IPS DF 6.9 (cell line): Measurements from ENCODE around the gene TAF3.
"Not testable (repeated sequence)": the region's sequence is repeated elsewhere in the genome, so short reads cannot be mapped to it uniquely, and the experiment has no call there.

Experiments used
- DNase-seq: peaks from one replicate; pipeline ENCODE4 v3.0.0-alpha.2; 2013; ENCODE audit warnings: low read depth, low spot score
- H3K27ac ChIP-seq: one replicate; pipeline ENCODE4 v1.5.1; 2013; ENCODE audit warnings: low read length, control low read depth
- H3K27me3 ChIP-seq: 2 replicates; pipeline ENCODE4 v1.6.1; 2013; ENCODE audit warnings: mild to moderate bottlenecking, low read length; ENCODE audit not compliant: control insufficient read depth, insufficient read depth
- H3K36me3 ChIP-seq: 2 replicates; pipeline ENCODE4 v1.6.1; 2013; ENCODE audit warnings: low read length; ENCODE audit not compliant: control insufficient read depth, insufficient read depth
- H3K4me1 ChIP-seq: 2 replicates; pipeline ENCODE4 v1.6.1; 2013; ENCODE audit warnings: low read length; ENCODE audit not compliant: control insufficient read depth, insufficient read depth
- H3K4me3 ChIP-seq: 2 replicates; pipeline ENCODE4 v1.5.1; 2013; ENCODE audit warnings: mild to moderate bottlenecking, low read length
- H3K9me3 ChIP-seq: 2 replicates; pipeline ENCODE4 v1.6.1; 2013; ENCODE audit warnings: low read length, inconsistent platforms; ENCODE audit not compliant: control insufficient read depth, insufficient read depth
- WGBS: extraction: QIAGEN DNeasy Blood & Tissue Kit; methylation state at CpG from one replicate; pipeline ENCODE4 v1.1.7; 2013; ENCODE audit warnings: mixed read lengths, missing lambda C conversion rate; ENCODE audit not compliant: insufficient read length, insufficient coverage; 5-methylcytosine and 5-hydroxymethylcytosine counted together

TAF3 gene

DNA sequence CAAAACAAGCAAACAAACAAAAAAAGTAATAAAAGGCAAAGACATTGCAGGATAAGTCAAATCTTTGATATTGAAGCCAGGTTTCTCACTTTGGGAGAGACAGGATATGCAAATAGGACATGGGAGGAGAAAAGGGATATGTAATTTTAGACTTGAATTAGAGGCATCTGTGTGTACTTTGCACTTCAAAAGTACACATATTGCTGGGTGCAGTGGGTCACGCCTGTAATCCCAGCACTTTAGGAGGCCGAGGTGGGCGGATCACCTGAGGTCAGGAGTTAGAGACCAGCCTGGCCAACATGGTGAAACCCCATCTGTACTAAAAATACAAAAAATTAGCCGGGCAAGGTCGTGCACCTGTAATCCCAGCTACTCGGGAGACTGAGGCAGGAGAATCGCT lies 6.6 kb upstream of the TAF3 start:
- WGBS: no CpG with 5 or more reads among the region's 7 CpGs
- H3K4me1 ChIP-seq, DNase-seq, H3K9me3 ChIP-seq, H3K27me3 ChIP-seq, H3K36me3 ChIP-seq, H3K4me3 ChIP-seq, H3K27ac ChIP-seq: not testable (repeated sequence)

DNA sequence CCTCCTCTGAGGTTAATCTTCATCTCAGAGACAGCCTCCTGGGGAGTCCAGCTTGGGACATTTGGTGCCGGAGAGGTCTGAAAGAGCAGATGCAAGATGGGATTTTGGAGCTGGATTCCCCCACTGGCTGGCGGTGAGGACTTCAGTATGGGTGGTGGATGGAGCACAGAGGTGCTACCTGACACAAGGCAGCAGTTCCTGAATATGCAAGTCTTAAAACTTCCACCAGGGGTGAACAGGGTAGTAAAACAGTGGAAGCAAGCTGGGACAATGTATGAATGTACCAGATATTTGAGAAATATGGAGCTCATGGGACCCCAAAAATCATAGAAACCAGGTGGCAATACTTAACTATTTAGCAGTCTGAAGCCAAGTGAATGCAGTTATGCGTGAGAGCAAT lies 4.8 kb upstream of the TAF3 start:
- no peak for DNase-seq
- H3K36me3 ChIP-seq: no peaks in the 10 kb centered on the region
- H3K27ac ChIP-seq: no peak overlapping the region
- no peaks in the 10 kb centered on the region for H3K27me3 ChIP-seq
- H3K4me3 ChIP-seq: no peak overlapping the region
- H3K4me1 ChIP-seq: 0 out of 2 replicates have a peak, but pooled peaks cover 2% of the 10 kb centered on the region
- no peaks in the 10 kb centered on the region for H3K9me3 ChIP-seq
- WGBS: no CpG with 5 or more reads among the region's 3 CpGs

- DNase-seq: no peak
- no peaks in the 10 kb centered on the region for H3K4me1 ChIP-seq
Observed at GRCh38 chr10:7817576-7817975, 729 bp upstream of the TAF3 start.

GRCh38 chr10:7817984-7818294 lies 366 bp upstream of the TAF3 start:
- Histone ChIP-seq H3K9me3 (no peaks in the 10 kb centered on the region), H3K27me3 (no peaks in the 10 kb centered on the region), H3K4me1 (no peaks in the 10 kb centered on the region), H3K27ac (no peak overlapping the region), H3K4me3 (peak overlapping the region; percentile 83; the same call in 1 of the 2 replicates), H3K36me3 (no peaks in the 10 kb centered on the region)
- DNase-seq: no peak
- no CpG with 5 or more reads among the region's 10 CpGs for whole genome bisulfite sequencing

More at GRCh38 chr10:7817576-7817975, 729 bp upstream of the TAF3 start:
- H3K27me3 ChIP-seq: no peaks in the 10 kb centered on the region
- no CpG with 5 or more reads among the region's 12 CpGs for WGBS
- H3K36me3 ChIP-seq: no peaks in the 10 kb centered on the region
- H3K4me3 ChIP-seq: peak overlapping the region; percentile 83; the same call in 1 of the 2 replicates
- H3K9me3 ChIP-seq: no peaks in the 10 kb centered on the region
- no peak overlapping the region for H3K27ac ChIP-seq

DNA sequence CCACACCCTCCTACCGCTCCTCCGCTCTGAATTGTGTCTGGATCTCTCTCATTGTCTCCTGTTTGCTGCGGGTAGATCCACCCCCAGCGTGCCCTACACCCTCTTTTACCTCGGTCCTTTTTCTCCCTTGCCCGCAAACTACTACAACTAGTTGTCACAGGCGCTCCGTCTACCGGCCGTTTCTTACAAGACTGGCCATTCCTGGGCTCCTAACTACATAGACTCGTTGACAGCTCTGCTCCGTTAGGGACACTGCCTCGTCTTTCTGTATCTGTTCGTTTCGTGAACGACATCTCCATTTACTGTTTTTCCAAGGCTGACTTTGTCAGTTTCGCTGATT lies 786 bp downstream of the TAF3 start:
- no peak for DNase-seq
- no peaks in the 10 kb centered on the region for H3K36me3 ChIP-seq
- H3K27ac ChIP-seq: no peak overlapping the region
- whole genome bisulfite sequencing: no CpG with 5 or more reads among the region's 17 CpGs
- no peaks in the 10 kb centered on the region for H3K9me3 ChIP-seq
- no peaks in the 10 kb centered on the region for H3K27me3 ChIP-seq
- peak overlapping the region; percentile 83; the same call in 1 of the 2 replicates for H3K4me3 ChIP-seq
- no peaks in the 10 kb centered on the region for H3K4me1 ChIP-seq

- Histone ChIP-seq H3K36me3 (no peaks in the 10 kb centered on the region; the same call in 1 of the 2 replicates), H3K27me3 (no peaks in the 10 kb centered on the region), H3K4me1 (no peaks in the 10 kb centered on the region), H3K9me3 (no peaks in the 10 kb centered on the region), H3K4me3 (no peak overlapping the region), H3K27ac (no peak overlapping the region)
- WGBS: no CpG with 5 or more reads among the region's 3 CpGs
- DNase-seq: no peak
Observed at GRCh38 chr10:7824251-7824650, 5.9 kb downstream of the TAF3 start.

DNA sequence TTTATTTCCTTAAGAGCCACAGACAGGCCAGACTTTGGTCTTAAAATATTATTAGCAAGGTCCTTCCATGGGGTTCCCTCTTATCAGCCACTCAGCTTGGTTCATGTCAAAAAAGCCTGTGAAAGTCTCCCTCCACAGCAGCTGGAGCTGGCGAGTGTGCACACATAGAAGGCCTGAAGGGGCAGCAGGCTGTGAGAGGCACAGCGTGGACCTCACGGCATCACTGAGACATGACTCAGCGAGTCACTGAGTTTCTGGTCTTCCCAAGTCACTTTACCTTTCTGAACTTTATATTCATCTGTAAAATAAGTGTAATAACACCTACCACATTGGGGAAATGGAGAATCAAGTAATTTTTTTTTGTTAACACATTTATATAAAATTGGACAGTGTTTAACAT lies 8.7 kb downstream of the TAF3 start:
- DNase-seq: no peak

DNA sequence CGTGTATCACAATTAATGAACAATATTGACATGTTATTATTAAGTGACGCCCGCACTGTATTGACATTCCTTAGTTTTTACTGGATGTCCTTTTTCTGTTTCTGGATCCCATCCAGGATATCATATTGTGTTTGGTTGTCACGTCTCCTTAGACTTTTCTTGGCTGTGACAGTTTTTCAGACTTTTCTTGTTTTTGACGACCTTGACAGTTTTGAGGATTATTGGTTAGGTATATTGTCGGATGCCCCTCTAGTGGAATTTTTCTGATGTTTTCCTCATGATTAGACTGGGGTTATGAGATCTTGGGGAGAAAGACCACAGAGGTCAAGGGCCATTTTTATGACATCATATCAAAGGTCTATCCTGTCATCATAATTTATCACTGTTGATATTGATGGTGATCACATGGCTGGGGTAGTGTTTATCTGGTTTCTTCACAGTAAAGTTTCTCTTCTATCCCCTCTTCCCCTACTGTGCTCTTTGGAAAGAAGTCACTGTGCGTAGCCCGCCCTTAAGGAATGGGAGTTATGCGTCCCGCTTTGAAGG lies 11.1 kb downstream of the TAF3 start:
- no peak overlapping the region for H3K4me3 ChIP-seq
- WGBS: no CpG with 5 or more reads among the region's 10 CpGs
- no peak overlapping the region for H3K27ac ChIP-seq
- no peaks in the 10 kb centered on the region; the same call in 1 of the 2 replicates for H3K36me3 ChIP-seq
- H3K9me3 ChIP-seq: no peaks in the 10 kb centered on the region
- no peaks in the 10 kb centered on the region for H3K4me1 ChIP-seq
- DNase-seq: no peak
- no peaks in the 10 kb centered on the region for H3K27me3 ChIP-seq

More for the DNA sequence above, 8.7 kb downstream of the TAF3 start:
- no peak overlapping the region for H3K4me3 ChIP-seq
- H3K27me3 ChIP-seq: no peaks in the 10 kb centered on the region
- no peaks in the 10 kb centered on the region for H3K9me3 ChIP-seq
- WGBS: no CpG with 5 or more reads among the region's 4 CpGs
- no peaks in the 10 kb centered on the region; the same call in 1 of the 2 replicates for H3K36me3 ChIP-seq
- H3K4me1 ChIP-seq: no peaks in the 10 kb centered on the region
- no peak overlapping the region for H3K27ac ChIP-seq

GRCh38 chr10:7832060-7832459 lies 13.8 kb downstream of the TAF3 start:
- DNase-seq: no peak
- no peaks in the 10 kb centered on the region for H3K4me1 ChIP-seq
- no peaks in the 10 kb centered on the region for H3K36me3 ChIP-seq
- H3K4me3 ChIP-seq: no peak overlapping the region
- H3K27me3 ChIP-seq: no peaks in the 10 kb centered on the region
- no CpG with 5 or more reads among the region's 1 CpG for WGBS
- no peak overlapping the region for H3K27ac ChIP-seq
- no peaks in the 10 kb centered on the region for H3K9me3 ChIP-seq

- Histone ChIP-seq H3K9me3 (no peaks in the 10 kb centered on the region), H3K36me3 (no peaks in the 10 kb centered on the region), H3K27ac (no peak overlapping the region), H3K4me3 (no peak overlapping the region), H3K27me3 (no peaks in the 10 kb centered on the region), H3K4me1 (no peaks in the 10 kb centered on the region)
- no peak for DNase-seq
Observed at GRCh38 chr10:7833210-7833609, 14.9 kb downstream of the TAF3 start.

- no peaks in the 10 kb centered on the region for H3K36me3 ChIP-seq
- H3K27ac ChIP-seq: no peak overlapping the region
- no peaks in the 10 kb centered on the region for H3K27me3 ChIP-seq
- no CpG with 5 or more reads among the region's 3 CpGs for WGBS
- no peak overlapping the region for H3K4me3 ChIP-seq
- DNase-seq: no peak
- no peaks in the 10 kb centered on the region for H3K4me1 ChIP-seq
- H3K9me3 ChIP-seq: no peaks in the 10 kb centered on the region
Observed at GRCh38 chr10:7834262-7834661, 16.0 kb downstream of the TAF3 start.
